ENCODE results near the gene UMODL1. TPM values are rescaled to one million over a fixed set of nuclear protein-coding genes. Genes with fewer than 3 reads are reported as not detected.

UMODL1 gene
- total and polyA plus RNA-seq, 5 donors from 2014 or later: 0.05 to 0.35 (median 0.07) TPM; not detected in 1

GRCh38 chr21:42062236-42063022 lies 8.7 kb upstream of the UMODL1 start:
- Mint-ChIP-seq H3K4me3 (peak overlapping the region; percentile 89 to 93 (median 93)), H3K27me3 (peaks cover 5% of the 10 kb centered on the region), H3K27ac (peak overlapping the region; percentile 97 to 100 (median 99)), H3K36me3 (no peaks in the 10 kb centered on the region), H3K4me1 (peaks cover 0 to 79% (median 33%) of the 10 kb centered on the region in 4 donors), H3K9me3 (no peaks in the 10 kb centered on the region)
- Histone ChIP-seq H3K4me3 (ENCODE audit: low read depth, low read length) (peak overlapping the region; percentile 86), H3K9me3 (ENCODE audit: control insufficient read depth in 2 of 2, low read length in 2 of 2) (no peaks in the 10 kb centered on the region), H3K27me3 (ENCODE audit: control insufficient read depth, insufficient read depth, low read length) (no peaks in the 10 kb centered on the region), H3K27ac (ENCODE audit: insufficient read depth, low read length, poor library complexity, severe bottlenecking) (peak overlapping the region; percentile 93), H3K4me1 (ENCODE audit: control insufficient read depth, insufficient read depth, low read length, poor library complexity, severe bottlenecking) (peaks cover 49% of the 10 kb centered on the region), H3K36me3 (ENCODE audit: control insufficient read depth, insufficient read depth, low read length) (no peaks in the 10 kb centered on the region)
- DNase-seq: peak; percentile 87 to 99 (median 98)
- peak; percentile 83 to 85 for ATAC-seq (ENCODE audit: low read depth in 2 of 2)

GRCh38 chr21:42063191-42063570 lies 7.9 kb upstream of the UMODL1 start:
- H3K27me3 Mint-ChIP-seq: peaks cover 5% of the 10 kb centered on the region
- no peaks in the 10 kb centered on the region for H3K36me3 ChIP-seq (ENCODE audit: control insufficient read depth, insufficient read depth, low read length)
- H3K4me1 Mint-ChIP-seq: peaks cover 0 to 72% (median 33%) of the 10 kb centered on the region in 4 donors
- H3K27ac Mint-ChIP-seq: peak overlapping the region; percentile 97 to 100 (median 99)
- DNase-seq (peak in 2 of 3 donors; percentile 29 to 50), ATAC-seq (ENCODE audit: low read depth in 2 of 2) (no peak)
- H3K4me3 ChIP-seq (ENCODE audit: low read depth, low read length): peak overlapping the region; percentile 86
- no peaks in the 10 kb centered on the region for H3K36me3 Mint-ChIP-seq
- H3K4me3 Mint-ChIP-seq: peak overlapping the region; percentile 89 to 93 (median 93)
- no peaks in the 10 kb centered on the region for H3K9me3 Mint-ChIP-seq
- no peaks in the 10 kb centered on the region for H3K9me3 ChIP-seq (ENCODE audit: control insufficient read depth in 2 of 2, low read length in 2 of 2)
- peaks cover 49% of the 10 kb centered on the region for H3K4me1 ChIP-seq (ENCODE audit: control insufficient read depth, insufficient read depth, low read length, poor library complexity, severe bottlenecking)
- peak overlapping the region; percentile 93 for H3K27ac ChIP-seq (ENCODE audit: insufficient read depth, low read length, poor library complexity, severe bottlenecking)
- no peaks in the 10 kb centered on the region for H3K27me3 ChIP-seq (ENCODE audit: control insufficient read depth, insufficient read depth, low read length)

GRCh38 chr21:42063571-42064521 lies 7.3 kb upstream of the UMODL1 start:
- Histone ChIP-seq H3K4me1 (ENCODE audit: control insufficient read depth, insufficient read depth, low read length, poor library complexity, severe bottlenecking) (peaks cover 49% of the 10 kb centered on the region), H3K36me3 (ENCODE audit: control insufficient read depth, insufficient read depth, low read length) (no peaks in the 10 kb centered on the region), H3K27me3 (ENCODE audit: control insufficient read depth, insufficient read depth, low read length) (no peaks in the 10 kb centered on the region), H3K4me3 (ENCODE audit: low read depth, low read length) (peak overlapping the region; percentile 86), H3K9me3 (ENCODE audit: control insufficient read depth in 2 of 2, low read length in 2 of 2) (no peaks in the 10 kb centered on the region), H3K27ac (ENCODE audit: insufficient read depth, low read length, poor library complexity, severe bottlenecking) (peak overlapping the region; percentile 93)
- Mint-ChIP-seq H3K4me1 (peaks cover 5 to 67% (median 33%) of the 10 kb centered on the region in 4 donors), H3K9me3 (no peaks in the 10 kb centered on the region), H3K36me3 (no peaks in the 10 kb centered on the region), H3K4me3 (peak overlapping the region; percentile 89 to 93 (median 93)), H3K27me3 (peaks cover 5% of the 10 kb centered on the region), H3K27ac (peak overlapping the region; percentile 97 to 100 (median 99))
- ATAC-seq (ENCODE audit: low read depth in 2 of 2) (peak; percentile 32 to 35), DNase-seq (peak; percentile 43 to 87 (median 63))

GRCh38 chr21:42066521-42066920 lies 4.6 kb upstream of the UMODL1 start:
- Histone ChIP-seq H3K27me3 (ENCODE audit: control insufficient read depth, insufficient read depth, low read length) (no peaks in the 10 kb centered on the region), H3K36me3 (ENCODE audit: control insufficient read depth, insufficient read depth, low read length) (no peaks in the 10 kb centered on the region), H3K27ac (ENCODE audit: insufficient read depth, low read length, poor library complexity, severe bottlenecking) (no peak overlapping the region), H3K4me3 (ENCODE audit: low read depth, low read length) (no peak overlapping the region), H3K9me3 (ENCODE audit: control insufficient read depth in 2 of 2, low read length in 2 of 2) (no peaks in the 10 kb centered on the region), H3K4me1 (ENCODE audit: control insufficient read depth, insufficient read depth, low read length, poor library complexity, severe bottlenecking) (peaks cover 37% of the 10 kb centered on the region)
- H3K36me3 Mint-ChIP-seq: no peaks in the 10 kb centered on the region
- DNase-seq (no peak), ATAC-seq (ENCODE audit: low read depth in 2 of 2) (no peak)
- peak overlapping the region in 2 of 3 donors; percentile 85 to 86 for H3K27ac Mint-ChIP-seq
- H3K27me3 Mint-ChIP-seq: peaks cover 5% of the 10 kb centered on the region
- H3K4me3 Mint-ChIP-seq: peak overlapping the region; percentile 5 to 75 (median 64)
- H3K9me3 Mint-ChIP-seq: no peaks in the 10 kb centered on the region
- H3K4me1 Mint-ChIP-seq: peaks cover 5 to 46% (median 27%) of the 10 kb centered on the region in 4 donors

GRCh38 chr21:42067531-42068255 lies 3.4 kb upstream of the UMODL1 start:
- Mint-ChIP-seq H3K27ac (no peak overlapping the region), H3K36me3 (no peaks in the 10 kb centered on the region), H3K9me3 (no peaks in the 10 kb centered on the region), H3K4me1 (peaks cover 5 to 34% (median 20%) of the 10 kb centered on the region in 4 donors), H3K4me3 (no peak overlapping the region), H3K27me3 (peaks cover 6% of the 10 kb centered on the region)
- ATAC-seq (ENCODE audit: low read depth in 2 of 2): no peak
- no peak overlapping the region for H3K27ac ChIP-seq (ENCODE audit: insufficient read depth, low read length, poor library complexity, severe bottlenecking)
- H3K36me3 ChIP-seq (ENCODE audit: control insufficient read depth, insufficient read depth, low read length): no peaks in the 10 kb centered on the region
- H3K9me3 ChIP-seq (ENCODE audit: control insufficient read depth in 2 of 2, low read length in 2 of 2): no peaks in the 10 kb centered on the region
- no peak overlapping the region for H3K4me3 ChIP-seq (ENCODE audit: low read depth, low read length)
- no peak for DNase-seq
- H3K27me3 ChIP-seq (ENCODE audit: control insufficient read depth, insufficient read depth, low read length): no peaks in the 10 kb centered on the region
- peaks cover 27% of the 10 kb centered on the region for H3K4me1 ChIP-seq (ENCODE audit: control insufficient read depth, insufficient read depth, low read length, poor library complexity, severe bottlenecking)

GRCh38 chr21:42068256-42068545 lies 2.9 kb upstream of the UMODL1 start:
- Histone ChIP-seq H3K4me1 (ENCODE audit: control insufficient read depth, insufficient read depth, low read length, poor library complexity, severe bottlenecking) (peaks cover 22% of the 10 kb centered on the region), H3K4me3 (ENCODE audit: low read depth, low read length) (no peak overlapping the region), H3K27me3 (ENCODE audit: control insufficient read depth, insufficient read depth, low read length) (no peaks in the 10 kb centered on the region), H3K36me3 (ENCODE audit: control insufficient read depth, insufficient read depth, low read length) (no peaks in the 10 kb centered on the region), H3K27ac (ENCODE audit: insufficient read depth, low read length, poor library complexity, severe bottlenecking) (no peak overlapping the region), H3K9me3 (ENCODE audit: control insufficient read depth in 2 of 2, low read length in 2 of 2) (no peaks in the 10 kb centered on the region)
- Mint-ChIP-seq H3K36me3 (no peaks in the 10 kb centered on the region), H3K4me3 (peak overlapping the region in 2 of 4 donors; percentile 10 to 24), H3K9me3 (no peaks in the 10 kb centered on the region), H3K4me1 (peaks cover 5 to 32% (median 19%) of the 10 kb centered on the region in 4 donors), H3K27ac (peak overlapping the region in 1 of 3 donors; percentile 7), H3K27me3 (peaks cover 6% of the 10 kb centered on the region)
- DNase-seq (no peak), ATAC-seq (ENCODE audit: low read depth in 2 of 2) (no peak)

- Mint-ChIP-seq H3K27ac (peak overlapping the region in 1 of 3 donors; percentile 7), H3K9me3 (no peaks in the 10 kb centered on the region), H3K36me3 (no peaks in the 10 kb centered on the region), H3K27me3 (peaks cover 6% of the 10 kb centered on the region), H3K4me3 (peak overlapping the region in 2 of 4 donors; percentile 10 to 24), H3K4me1 (peaks cover 5 to 32% (median 19%) of the 10 kb centered on the region in 4 donors)
- peaks cover 18% of the 10 kb centered on the region for H3K4me1 ChIP-seq (ENCODE audit: control insufficient read depth, insufficient read depth, low read length, poor library complexity, severe bottlenecking)
- H3K27ac ChIP-seq (ENCODE audit: insufficient read depth, low read length, poor library complexity, severe bottlenecking): no peak overlapping the region
- no peak overlapping the region for H3K4me3 ChIP-seq (ENCODE audit: low read depth, low read length)
- H3K9me3 ChIP-seq (ENCODE audit: control insufficient read depth in 2 of 2, low read length in 2 of 2): no peaks in the 10 kb centered on the region
- DNase-seq (no peak), ATAC-seq (ENCODE audit: low read depth in 2 of 2) (no peak)
- H3K27me3 ChIP-seq (ENCODE audit: control insufficient read depth, insufficient read depth, low read length): no peaks in the 10 kb centered on the region
- H3K36me3 ChIP-seq (ENCODE audit: control insufficient read depth, insufficient read depth, low read length): no peaks in the 10 kb centered on the region
Observed at GRCh38 chr21:42068592-42068991, 2.5 kb upstream of the UMODL1 start.
